HL-60 (cell line): ENCODE data around the gene CACFD1.
A peak's percentile ranks its signal among the peaks of the same experiment; 100 is the strongest.

Experiments used
- DNase-seq, 2 experiments: peaks; one replicate each; pipeline ENCODE4 v3.0.0-alpha.2; 2010 to 2020; ENCODE audit warnings: low read depth in 1 of 2, low spot score in 1 of 2
- H3K27ac ChIP-seq: fragments of 250-450 bp; sonication (Bioruptor Pico); replicated peaks from 2 replicates; pipeline ENCODE4 v1.5.1; 2020; ENCODE audit warnings: mild to moderate bottlenecking, moderate library complexity
- H3K27me3 ChIP-seq: fragments of 250-450 bp; sonication (Bioruptor Pico); 2 replicates; pipeline ENCODE4 v1.5.1; 2021; ENCODE audit warnings: mild to moderate bottlenecking, moderate library complexity; ENCODE audit not compliant: insufficient read depth, poor library complexity, severe bottlenecking
- H3K4me3 ChIP-seq: replicated peaks from 2 replicates; pipeline ENCODE4 v1.5.1; 2011; ENCODE audit warnings: mild to moderate bottlenecking, control low read depth, low read length; ENCODE audit not compliant: insufficient read depth
- GABPA ChIP-seq: IDR thresholded peaks from 2 replicates; pipeline ENCODE4 v1.6.1; 2012; ENCODE audit warnings: low read depth
- POLR2AphosphoS5 ChIP-seq: IDR thresholded peaks from 2 replicates; pipeline ENCODE4 v1.6.1; 2012; ENCODE audit warnings: low read depth
- SPI1 ChIP-seq: IDR thresholded peaks from 2 replicates; pipeline ENCODE4 v1.6.1; 2012; ENCODE audit warnings: low read depth, mild to moderate bottlenecking, borderline replicate concordance
- TF ChIP-seq, protein P1 (sequence below): IDR thresholded peaks from one replicate; pipeline ENCODE4 v1.5.1; 2011; ENCODE audit warnings: low read length, control low read depth, inconsistent platforms; ENCODE audit not compliant: insufficient read depth
- TF ChIP-seq, protein P2 (sequence below): IDR thresholded peaks from 2 replicates; pipeline ENCODE4 v1.6.1; 2012; ENCODE audit warnings: low read depth; ENCODE audit not compliant: insufficient replicate concordance

Gene CACFD1

DNA sequence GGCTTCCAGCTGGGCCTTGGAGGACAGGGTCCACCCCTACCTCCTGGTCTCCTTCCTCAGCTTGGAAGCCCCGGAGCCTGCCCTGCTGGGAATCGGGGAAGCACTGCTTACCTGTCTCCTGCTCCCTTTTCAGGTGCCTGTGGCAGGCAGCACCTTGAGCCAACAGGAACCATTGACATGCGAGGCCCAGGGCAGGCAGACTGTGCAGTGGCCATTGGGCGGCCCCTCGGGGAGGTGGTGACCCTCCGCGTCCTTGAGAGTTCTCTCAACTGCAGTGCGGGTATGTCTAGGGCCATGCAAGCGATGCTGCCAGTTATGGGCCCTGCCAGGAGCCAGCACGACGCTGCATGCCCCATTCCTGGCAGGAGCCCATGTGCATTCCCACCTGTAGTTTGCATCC lies 3.8 kb upstream of the CACFD1 start:
- no peak overlapping the region for H3K4me3 ChIP-seq
- no peak for TF ChIP-seq GABPA
- no peak for TF ChIP-seq POLR2AphosphoS5
- no peak for TF ChIP-seq SPI1
- H3K27me3 ChIP-seq = peaks cover 10% of the 10 kb centered on the region
- no peak overlapping the region for H3K27ac ChIP-seq
- no peak for DNase-seq

DNA sequence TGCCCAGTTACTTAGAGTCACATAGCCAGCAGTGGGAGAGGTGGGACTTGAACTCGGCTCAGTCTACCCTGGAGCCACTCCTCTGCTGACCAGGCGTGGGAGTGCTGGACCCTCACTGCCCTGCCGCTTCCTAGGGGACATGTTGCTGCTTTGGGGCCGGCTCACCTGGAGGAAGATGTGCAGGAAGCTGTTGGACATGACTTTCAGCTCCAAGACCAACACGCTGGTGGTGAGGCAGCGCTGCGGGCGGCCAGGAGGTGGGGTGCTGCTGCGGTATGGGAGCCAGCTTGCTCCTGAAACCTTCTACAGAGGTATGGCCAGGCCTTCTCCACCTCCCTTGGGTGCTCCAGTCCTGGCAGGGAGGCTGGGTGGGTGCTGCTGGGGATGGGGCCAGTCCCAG lies 3.4 kb upstream of the CACFD1 start:
- no peak overlapping the region for H3K27ac ChIP-seq
- H3K27me3 ChIP-seq = peaks cover 13% of the 10 kb centered on the region
- H3K4me3 ChIP-seq = no peak overlapping the region
- DNase-seq = no peak
- TF ChIP-seq GABPA (no peak), POLR2AphosphoS5 (no peak), SPI1 (no peak)
- TF ChIP-seq, protein P1, sequence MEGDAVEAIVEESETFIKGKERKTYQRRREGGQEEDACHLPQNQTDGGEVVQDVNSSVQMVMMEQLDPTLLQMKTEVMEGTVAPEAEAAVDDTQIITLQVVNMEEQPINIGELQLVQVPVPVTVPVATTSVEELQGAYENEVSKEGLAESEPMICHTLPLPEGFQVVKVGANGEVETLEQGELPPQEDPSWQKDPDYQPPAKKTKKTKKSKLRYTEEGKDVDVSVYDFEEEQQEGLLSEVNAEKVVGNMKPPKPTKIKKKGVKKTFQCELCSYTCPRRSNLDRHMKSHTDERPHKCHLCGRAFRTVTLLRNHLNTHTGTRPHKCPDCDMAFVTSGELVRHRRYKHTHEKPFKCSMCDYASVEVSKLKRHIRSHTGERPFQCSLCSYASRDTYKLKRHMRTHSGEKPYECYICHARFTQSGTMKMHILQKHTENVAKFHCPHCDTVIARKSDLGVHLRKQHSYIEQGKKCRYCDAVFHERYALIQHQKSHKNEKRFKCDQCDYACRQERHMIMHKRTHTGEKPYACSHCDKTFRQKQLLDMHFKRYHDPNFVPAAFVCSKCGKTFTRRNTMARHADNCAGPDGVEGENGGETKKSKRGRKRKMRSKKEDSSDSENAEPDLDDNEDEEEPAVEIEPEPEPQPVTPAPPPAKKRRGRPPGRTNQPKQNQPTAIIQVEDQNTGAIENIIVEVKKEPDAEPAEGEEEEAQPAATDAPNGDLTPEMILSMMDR = peak; percentile 15
- TF ChIP-seq, protein P2, sequence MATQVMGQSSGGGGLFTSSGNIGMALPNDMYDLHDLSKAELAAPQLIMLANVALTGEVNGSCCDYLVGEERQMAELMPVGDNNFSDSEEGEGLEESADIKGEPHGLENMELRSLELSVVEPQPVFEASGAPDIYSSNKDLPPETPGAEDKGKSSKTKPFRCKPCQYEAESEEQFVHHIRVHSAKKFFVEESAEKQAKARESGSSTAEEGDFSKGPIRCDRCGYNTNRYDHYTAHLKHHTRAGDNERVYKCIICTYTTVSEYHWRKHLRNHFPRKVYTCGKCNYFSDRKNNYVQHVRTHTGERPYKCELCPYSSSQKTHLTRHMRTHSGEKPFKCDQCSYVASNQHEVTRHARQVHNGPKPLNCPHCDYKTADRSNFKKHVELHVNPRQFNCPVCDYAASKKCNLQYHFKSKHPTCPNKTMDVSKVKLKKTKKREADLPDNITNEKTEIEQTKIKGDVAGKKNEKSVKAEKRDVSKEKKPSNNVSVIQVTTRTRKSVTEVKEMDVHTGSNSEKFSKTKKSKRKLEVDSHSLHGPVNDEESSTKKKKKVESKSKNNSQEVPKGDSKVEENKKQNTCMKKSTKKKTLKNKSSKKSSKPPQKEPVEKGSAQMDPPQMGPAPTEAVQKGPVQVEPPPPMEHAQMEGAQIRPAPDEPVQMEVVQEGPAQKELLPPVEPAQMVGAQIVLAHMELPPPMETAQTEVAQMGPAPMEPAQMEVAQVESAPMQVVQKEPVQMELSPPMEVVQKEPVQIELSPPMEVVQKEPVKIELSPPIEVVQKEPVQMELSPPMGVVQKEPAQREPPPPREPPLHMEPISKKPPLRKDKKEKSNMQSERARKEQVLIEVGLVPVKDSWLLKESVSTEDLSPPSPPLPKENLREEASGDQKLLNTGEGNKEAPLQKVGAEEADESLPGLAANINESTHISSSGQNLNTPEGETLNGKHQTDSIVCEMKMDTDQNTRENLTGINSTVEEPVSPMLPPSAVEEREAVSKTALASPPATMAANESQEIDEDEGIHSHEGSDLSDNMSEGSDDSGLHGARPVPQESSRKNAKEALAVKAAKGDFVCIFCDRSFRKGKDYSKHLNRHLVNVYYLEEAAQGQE = no peak

DNA sequence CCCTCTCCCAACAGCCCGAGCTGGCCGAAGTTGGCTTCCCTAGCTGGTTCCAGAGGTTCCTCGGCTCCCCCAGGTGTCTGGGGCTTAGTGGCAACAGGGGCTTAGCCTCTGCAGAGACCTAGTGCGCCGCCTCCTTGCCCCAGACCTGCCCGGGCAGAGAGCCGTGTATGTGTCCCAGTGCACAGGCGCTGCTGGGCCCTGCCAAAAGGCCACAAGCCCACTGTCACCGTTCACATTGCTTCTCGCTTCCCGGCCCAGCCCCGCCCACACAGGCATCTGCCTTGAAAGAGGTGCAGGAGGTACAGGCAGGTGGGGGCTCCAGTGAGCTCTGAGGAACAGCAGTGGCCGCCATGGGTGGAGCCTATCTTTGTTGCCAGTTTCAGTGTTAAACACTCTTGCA lies 2.5 kb upstream of the CACFD1 start:
- no peak for DNase-seq
- TF ChIP-seq, protein P2 = no peak

DNA sequence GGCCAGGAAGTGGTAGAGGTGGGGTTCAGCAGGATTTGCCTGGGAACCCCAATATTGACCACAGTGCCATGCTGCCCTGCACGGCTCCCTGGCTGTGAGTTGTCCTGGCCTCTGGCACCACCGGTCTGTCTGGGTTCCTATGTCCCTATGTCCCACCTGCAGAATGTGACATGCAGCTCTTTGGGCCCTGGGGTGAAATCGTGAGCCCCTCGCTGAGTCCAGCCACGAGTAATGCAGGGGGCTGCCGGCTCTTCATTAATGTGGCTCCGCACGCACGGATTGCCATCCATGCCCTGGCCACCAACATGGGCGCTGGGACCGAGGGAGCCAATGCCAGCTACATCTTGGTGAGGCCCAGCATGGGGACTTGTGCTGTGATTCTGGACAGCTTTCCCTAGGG lies 2.0 kb upstream of the CACFD1 start:
- Histone ChIP-seq H3K4me3 (no peak overlapping the region), H3K27ac (no peak overlapping the region), H3K27me3 (peaks cover 13% of the 10 kb centered on the region)
- DNase-seq = no peak
- TF ChIP-seq POLR2AphosphoS5 (no peak), GABPA (no peak), SPI1 (no peak)
- TF ChIP-seq, protein P1 = no peak
- TF ChIP-seq, protein P2 = no peak

More for the DNA sequence above, 2.5 kb upstream of the CACFD1 start:
- Histone ChIP-seq H3K27me3 (peaks cover 13% of the 10 kb centered on the region), H3K4me3 (no peak overlapping the region), H3K27ac (no peak overlapping the region)
